ENCODE results near the gene PLGRKT. TPM values are rescaled to one million over a fixed set of nuclear protein-coding genes. Genes with fewer than 3 reads are reported as not detected.

The PLGRKT gene
- total RNA-seq, 2 experiments from 2014 or later: 10.4 to 26.1 TPM

DNA sequence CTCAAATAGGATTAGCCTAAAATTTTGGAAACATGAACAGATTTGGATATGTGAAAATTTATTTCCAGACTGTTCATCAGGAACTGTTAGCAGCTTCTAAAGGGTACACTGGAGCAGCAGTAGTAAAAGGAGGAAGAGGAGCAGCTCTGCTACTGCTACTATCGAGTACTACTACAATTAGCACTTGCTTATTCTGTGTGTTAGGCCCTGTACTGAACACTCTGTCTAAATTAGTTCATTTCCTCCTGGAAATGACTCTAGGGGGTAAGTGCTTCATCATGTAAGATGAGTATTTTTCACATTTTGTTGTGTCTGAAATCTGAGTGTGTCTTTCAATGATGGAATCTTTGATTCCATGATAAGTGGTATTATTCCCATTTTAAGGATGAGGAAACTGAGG, 22.4 kb upstream of the PLGRKT start:
- Histone ChIP-seq H2AFZ (ENCODE audit: low read length) (no peak overlapping the region), H3K4me2 (ENCODE audit: low read length) (no peak overlapping the region), H3K79me2 (ENCODE audit: insufficient read depth, low read depth, low read length) (no peaks in the 10 kb centered on the region), H3K9me2 (ENCODE audit: insufficient read depth, low read length) (no peaks in the 10 kb centered on the region), H4K20me1 (ENCODE audit: insufficient read depth, low read length) (no peaks in the 10 kb centered on the region), H3K9me3 (ENCODE audit: low read length) (no peaks in the 10 kb centered on the region), H3K4me1 (ENCODE audit: insufficient read depth, low read length, poor library complexity, severe bottlenecking) (peaks cover 5% of the 10 kb centered on the region), H3K36me3 (ENCODE audit: insufficient read depth, low read length) (no peaks in the 10 kb centered on the region), H3K4me3 (ENCODE audit: low read depth, low read length, poor library complexity, severe bottlenecking) (no peak overlapping the region), H3K27ac (ENCODE audit: low read depth, low read length, poor library complexity, severe bottlenecking) (no peak overlapping the region)
- TF ChIP-seq, protein P1, sequence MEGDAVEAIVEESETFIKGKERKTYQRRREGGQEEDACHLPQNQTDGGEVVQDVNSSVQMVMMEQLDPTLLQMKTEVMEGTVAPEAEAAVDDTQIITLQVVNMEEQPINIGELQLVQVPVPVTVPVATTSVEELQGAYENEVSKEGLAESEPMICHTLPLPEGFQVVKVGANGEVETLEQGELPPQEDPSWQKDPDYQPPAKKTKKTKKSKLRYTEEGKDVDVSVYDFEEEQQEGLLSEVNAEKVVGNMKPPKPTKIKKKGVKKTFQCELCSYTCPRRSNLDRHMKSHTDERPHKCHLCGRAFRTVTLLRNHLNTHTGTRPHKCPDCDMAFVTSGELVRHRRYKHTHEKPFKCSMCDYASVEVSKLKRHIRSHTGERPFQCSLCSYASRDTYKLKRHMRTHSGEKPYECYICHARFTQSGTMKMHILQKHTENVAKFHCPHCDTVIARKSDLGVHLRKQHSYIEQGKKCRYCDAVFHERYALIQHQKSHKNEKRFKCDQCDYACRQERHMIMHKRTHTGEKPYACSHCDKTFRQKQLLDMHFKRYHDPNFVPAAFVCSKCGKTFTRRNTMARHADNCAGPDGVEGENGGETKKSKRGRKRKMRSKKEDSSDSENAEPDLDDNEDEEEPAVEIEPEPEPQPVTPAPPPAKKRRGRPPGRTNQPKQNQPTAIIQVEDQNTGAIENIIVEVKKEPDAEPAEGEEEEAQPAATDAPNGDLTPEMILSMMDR (conservative IDR thresholded peaks at IDR 0.05; ENCODE audit: low read length): no peak
- TF ChIP-seq EZH2phosphoT487 (IDR thresholded peaks at IDR 0.05; ENCODE audit: borderline replicate concordance, low read depth, low read length): no peak
- no peak for DNase-seq (ENCODE audit: low spot score)
- ChIA-PET CTCF (ENCODE audit: unreplicated experiment) (no interaction called here), POLR2A (interaction anchor here (0.7 to 1.3 kb wide), 5 partner anchors 9 to 705 kb away, joined by 3 to 4 read pairs (median 3); partner anchors contain the start of gene CD274)
- intact Hi-C loops (cut with micrococcal nuclease; ENCODE audit: unreplicated experiment): no loop called here
- no TSS peak for BruUV-seq (replicated peaks)

DNA sequence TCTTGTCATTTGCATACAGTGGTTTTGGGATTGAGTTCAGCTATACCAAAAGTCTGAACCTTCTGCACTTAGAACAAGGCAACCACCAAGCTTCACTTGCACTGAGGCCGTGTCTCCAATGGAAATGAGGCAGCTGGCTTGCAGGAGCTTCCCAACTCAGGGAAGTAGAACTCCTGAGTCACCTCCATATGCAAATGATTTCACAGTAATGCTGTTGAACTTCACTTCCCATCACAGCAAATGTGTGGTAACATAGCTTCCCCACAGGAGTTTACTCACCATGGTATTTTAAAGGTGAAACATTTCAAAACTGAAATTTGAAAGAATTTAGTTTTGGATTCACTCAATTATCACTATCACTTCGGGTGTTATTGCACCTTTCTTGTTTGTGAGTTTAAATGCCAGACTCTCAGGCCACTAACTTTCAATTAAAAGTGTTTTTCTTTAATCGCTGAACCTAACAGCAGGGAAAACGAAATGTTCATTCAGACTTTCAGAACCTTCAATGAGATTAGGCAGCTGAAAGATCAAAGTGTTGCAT, 21.6 kb upstream of the PLGRKT start:
- no TSS peak for BruUV-seq (replicated peaks)
- Histone ChIP-seq H4K20me1 (ENCODE audit: insufficient read depth, low read length) (no peaks in the 10 kb centered on the region), H3K27ac (ENCODE audit: low read depth, low read length, poor library complexity, severe bottlenecking) (no peak overlapping the region), H3K9me3 (ENCODE audit: low read length) (no peaks in the 10 kb centered on the region), H3K4me1 (ENCODE audit: insufficient read depth, low read length, poor library complexity, severe bottlenecking) (peaks cover 7% of the 10 kb centered on the region), H3K9me2 (ENCODE audit: insufficient read depth, low read length) (no peaks in the 10 kb centered on the region), H2AFZ (ENCODE audit: low read length) (no peak overlapping the region), H3K36me3 (ENCODE audit: insufficient read depth, low read length) (no peaks in the 10 kb centered on the region), H3K4me3 (ENCODE audit: low read depth, low read length, poor library complexity, severe bottlenecking) (no peak overlapping the region), H3K79me2 (ENCODE audit: insufficient read depth, low read depth, low read length) (no peaks in the 10 kb centered on the region), H3K4me2 (ENCODE audit: low read length) (no peak overlapping the region)
- ChIA-PET CTCF (ENCODE audit: unreplicated experiment) (no interaction called here), POLR2A (interaction anchor here (0.7 to 1.3 kb wide), 4 partner anchors 9 to 124 kb away, joined by 3 to 4 read pairs (median 3); partner anchors contain the start of gene CD274)
- no peak for DNase-seq (ENCODE audit: low spot score)
- TF ChIP-seq EZH2phosphoT487 (IDR thresholded peaks at IDR 0.05; ENCODE audit: borderline replicate concordance, low read depth, low read length): no peak
- TF ChIP-seq, protein P1 (conservative IDR thresholded peaks at IDR 0.05; ENCODE audit: low read length): no peak
- intact Hi-C loops (cut with micrococcal nuclease; ENCODE audit: unreplicated experiment): loop anchor here (10.0 kb wide), 1 partner anchor 315 kb away; no protein-coding TSS in a partner anchor

DNA sequence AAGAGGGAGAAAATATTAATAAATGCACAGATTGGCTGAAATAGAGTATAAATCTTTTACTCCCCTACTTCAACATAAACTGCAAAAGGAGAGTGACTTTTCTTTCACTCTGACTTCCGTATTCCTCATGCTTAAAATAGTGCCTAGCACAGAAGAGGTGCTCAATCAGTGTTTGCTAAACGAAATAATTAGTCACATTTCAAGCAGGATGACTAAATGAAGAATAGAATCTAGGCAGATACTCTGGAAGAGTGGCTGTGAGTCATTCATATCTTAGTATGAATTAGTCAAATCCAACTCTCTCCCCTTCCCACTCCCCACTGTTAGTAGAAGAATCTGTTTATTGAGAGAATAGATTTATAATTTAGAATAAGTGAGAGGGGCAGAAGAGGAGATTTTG, 17.5 kb upstream of the PLGRKT start:
- Histone ChIP-seq H3K4me1 (ENCODE audit: insufficient read depth, low read length, poor library complexity, severe bottlenecking) (peaks cover 19% of the 10 kb centered on the region), H4K20me1 (ENCODE audit: insufficient read depth, low read length) (no peaks in the 10 kb centered on the region), H3K9me2 (ENCODE audit: insufficient read depth, low read length) (no peaks in the 10 kb centered on the region), H3K36me3 (ENCODE audit: insufficient read depth, low read length) (no peaks in the 10 kb centered on the region), H3K79me2 (ENCODE audit: insufficient read depth, low read depth, low read length) (no peaks in the 10 kb centered on the region), H3K27ac (ENCODE audit: low read depth, low read length, poor library complexity, severe bottlenecking) (no peak overlapping the region), H2AFZ (ENCODE audit: low read length) (no peak overlapping the region), H3K4me2 (ENCODE audit: low read length) (no peak overlapping the region), H3K4me3 (ENCODE audit: low read depth, low read length, poor library complexity, severe bottlenecking) (no peak overlapping the region), H3K9me3 (ENCODE audit: low read length) (no peaks in the 10 kb centered on the region)
- BruUV-seq (replicated peaks): no TSS peak
- POLR2A ChIA-PET: no interaction called here
- no peak for DNase-seq (ENCODE audit: low spot score)
- no peak for TF ChIP-seq EZH2phosphoT487 (IDR thresholded peaks at IDR 0.05; ENCODE audit: borderline replicate concordance, low read depth, low read length)
- TF ChIP-seq, protein P1 (conservative IDR thresholded peaks at IDR 0.05; ENCODE audit: low read length): no peak
- CTCF ChIA-PET (ENCODE audit: unreplicated experiment): no interaction called here
- intact Hi-C loops (cut with micrococcal nuclease; ENCODE audit: unreplicated experiment): loop anchor here (10.0 kb wide), 1 partner anchor 320 kb away; no protein-coding TSS in a partner anchor
